ENCODE data around the gene CCDC69. TPM values are rescaled to one million over a fixed set of nuclear protein-coding genes. Genes with fewer than 3 reads are reported as not detected.

CCDC69 gene
- polyA plus RNA-seq, 2 of the 4 experiments (the other 2 are of a cell fraction), result 2.9 to 3.0 TPM

- TF ChIP-seq BCL3 (IDR thresholded peaks at IDR 0.05) (no peak), CBX2 (IDR thresholded peaks at IDR 0.05; ENCODE audit: borderline replicate concordance, low read depth) (no peak), MYC (IDR thresholded peaks at IDR 0.05; ENCODE audit: borderline replicate concordance, low read length) (no peak), ELK1 (IDR thresholded peaks at IDR 0.05; ENCODE audit: low read depth, low read length) (no peak)
Observed at GRCh38 chr5:151264113-151264512, 40.2 kb upstream of the CCDC69 start (continued).

GRCh38 chr5:151262532-151262931, 38.6 kb upstream of the CCDC69 start:
- DNase-seq (ENCODE audit: low read depth in 1 of 2, low spot score in 1 of 2), result no peak
- TF ChIP-seq HOXB13 (CRISPR knock-in tag; IDR thresholded peaks at IDR 0.05; ENCODE audit: low read depth) (no peak), BHLHE40 (IDR thresholded peaks at IDR 0.05; ENCODE audit: low read depth, low read length) (no peak), SREBF2 (IDR thresholded peaks at IDR 0.05) (no peak), ESRRA (IDR thresholded peaks at IDR 0.05; ENCODE audit: borderline replicate concordance, low read length) (no peak), ATOH8 (CRISPR knock-in tag; IDR thresholded peaks at IDR 0.05; ENCODE audit: low read depth) (no peak), KDM5A (IDR thresholded peaks at IDR 0.05) (no peak), JUN (IDR thresholded peaks at IDR 0.05) (no peak), PHF8 (IDR thresholded peaks at IDR 0.05; ENCODE audit: borderline replicate concordance, low read depth) (no peak), HOXA7 (CRISPR knock-in tag; IDR thresholded peaks at IDR 0.05) (no peak), EHF (CRISPR knock-in tag; IDR thresholded peaks at IDR 0.05) (no peak), EHMT2 (IDR thresholded peaks at IDR 0.05; ENCODE audit: low read depth) (no peak), NFE2L2 (conservative IDR thresholded peaks at IDR 0.05; ENCODE audit: low read length) (no peak), FOSB (CRISPR knock-in tag; IDR thresholded peaks at IDR 0.05) (no peak), MAX (IDR thresholded peaks at IDR 0.05) (no peak), TP53 (CRISPR knock-in tag; IDR thresholded peaks at IDR 0.05) (no peak)
- Histone ChIP-seq H3K4me1 (peaks cover 11% of the 10 kb centered on the region; the same call in 2 of the 3 replicates), H3K4me3 (no peak overlapping the region), H3K4me2 (no peak overlapping the region), H3K27ac (no peak overlapping the region), H3K9me3 (no peaks in the 10 kb centered on the region)
- 96% methylated on average over 3 of the region's 3 CpGs for WGBS (ENCODE audit: missing lambda C conversion rate)
- ATAC-seq, result no peak
- CTCF ChIA-PET, result interaction anchor here (0.8 to 1.9 kb wide), 2 partner anchors 36 to 98 kb away, joined by 3 to 4 read pairs; no protein-coding TSS in a partner anchor
- POLR2A ChIA-PET, result interaction anchor here (1.5 kb wide), 1 partner anchor 10 kb away, joined by 4 read pairs; the partner anchor contains the start of gene GM2A
- no peak for FAIRE-seq

GRCh38 chr5:151259931-151260330, 36.0 kb upstream of the CCDC69 start:
- no peak for FAIRE-seq
- H3K4me1 ChIP-seq, result peaks cover 14% of the 10 kb centered on the region; the same call in 2 of the 3 replicates
- TF ChIP-seq POLR2A (IDR thresholded peaks at IDR 0.05; ENCODE audit: low read length) (no peak), MYC (IDR thresholded peaks at IDR 0.05; ENCODE audit: borderline replicate concordance, low read length) (no peak), USF2 (IDR thresholded peaks at IDR 0.05) (no peak), REST (IDR thresholded peaks at IDR 0.05) (no peak), MAFK (IDR thresholded peaks at IDR 0.05; ENCODE audit: partially characterized antibody) (no peak), CTCF (IDR thresholded peaks at IDR 0.05) (no peak), ESRRA (IDR thresholded peaks at IDR 0.05; ENCODE audit: borderline replicate concordance, low read length) (no peak), SREBF2 (IDR thresholded peaks at IDR 0.05) (no peak), ZNF302 (CRISPR knock-in tag; IDR thresholded peaks at IDR 0.05) (no peak), EHMT2 (IDR thresholded peaks at IDR 0.05; ENCODE audit: low read depth) (no peak), EHF (CRISPR knock-in tag; IDR thresholded peaks at IDR 0.05) (no peak), CEBPB (IDR thresholded peaks at IDR 0.05) (no peak), HOXB13 (CRISPR knock-in tag; IDR thresholded peaks at IDR 0.05; ENCODE audit: low read depth) (no peak), BHLHE40 (IDR thresholded peaks at IDR 0.05; ENCODE audit: low read depth, low read length) (no peak)

More at GRCh38 chr5:151259931-151260330, 36.0 kb upstream of the CCDC69 start:
- POLR2A ChIA-PET, result no interaction called here
- Histone ChIP-seq H3K4me3 (no peak overlapping the region), H3K27ac (no peak overlapping the region), H3K4me2 (no peak overlapping the region), H3K9me3 (no peaks in the 10 kb centered on the region)
- DNase-seq (ENCODE audit: low read depth in 1 of 2, low spot score in 1 of 2) (no peak), ATAC-seq (no peak)
- CTCF ChIA-PET, result no interaction called here
- 83% methylated on average over 4 of the region's 4 CpGs for WGBS (ENCODE audit: missing lambda C conversion rate)
